Measurements from ENCODE around the gene CCDC187.

Gene CCDC187

DNA sequence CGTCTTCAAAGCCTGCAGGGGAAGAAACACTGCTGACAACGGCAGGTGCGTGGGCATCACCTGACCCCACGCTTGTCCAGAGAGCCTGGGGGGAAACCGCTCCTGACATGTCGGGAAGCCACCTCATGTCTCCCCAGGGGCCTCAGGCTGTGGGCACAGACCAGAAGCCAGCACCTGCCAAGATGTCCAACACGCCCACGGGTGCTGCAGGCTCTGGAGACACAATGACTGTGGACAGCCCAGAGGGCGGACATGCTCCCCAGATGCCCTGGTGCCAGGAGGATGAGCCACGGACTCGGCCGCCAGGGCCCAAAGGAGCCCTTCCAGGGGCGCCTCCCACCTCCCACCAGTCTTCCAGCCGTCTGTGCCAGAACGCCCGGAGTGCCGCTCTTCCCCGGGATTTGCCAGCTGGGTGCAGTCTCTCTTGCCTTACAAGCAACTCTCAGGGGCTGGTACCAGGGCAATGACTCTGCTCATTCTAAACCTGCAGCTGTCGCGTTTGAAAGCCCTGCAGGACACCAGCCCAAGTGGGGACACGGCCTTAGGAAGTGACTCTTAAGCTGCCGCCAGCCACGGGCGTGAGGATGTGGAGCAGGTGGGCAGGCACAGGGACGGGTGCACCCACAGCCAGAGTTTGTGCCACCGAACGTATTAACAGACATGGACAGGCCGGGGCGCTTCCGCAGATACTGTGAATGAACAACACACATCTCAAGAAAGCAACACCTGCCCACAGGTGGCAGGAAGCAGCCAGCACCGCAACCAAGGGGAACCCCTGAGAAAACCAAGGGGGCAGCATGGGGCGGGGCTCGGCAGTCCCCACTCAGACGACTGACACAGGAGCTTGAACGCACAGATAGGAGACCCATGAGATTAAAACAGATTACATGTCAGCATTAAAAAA, 92.2 kb downstream of the CCDC187 start:
- no peak for DNase-seq

GRCh38 chr9:136211006-136211405, 92.9 kb downstream of the CCDC187 start:
- DNase-seq = no peak

DNA sequence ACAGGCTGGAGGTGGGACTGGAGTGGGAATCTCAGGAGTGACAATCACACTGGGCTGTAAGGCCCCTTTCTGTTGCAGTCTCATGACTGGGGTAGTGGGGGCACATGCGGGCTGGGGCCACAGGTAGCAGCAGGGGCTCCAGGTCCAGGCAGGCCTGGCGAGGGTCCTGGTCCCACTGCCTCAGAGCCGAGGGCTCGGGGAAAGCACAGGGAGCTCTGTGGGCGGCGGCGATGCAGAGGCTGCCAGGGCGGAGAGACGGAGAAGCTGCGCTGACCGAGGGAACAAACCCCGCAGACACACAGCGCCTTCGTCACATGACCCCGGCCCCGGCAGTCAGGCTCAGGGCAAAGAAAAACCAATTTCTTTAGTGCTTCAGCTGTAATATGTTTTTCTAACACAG, 93.6 kb downstream of the CCDC187 start:
- DNase-seq = no peak

GRCh38 chr9:136209786-136210185, 94.1 kb downstream of the CCDC187 start:
- DNase-seq = no peak

DNA sequence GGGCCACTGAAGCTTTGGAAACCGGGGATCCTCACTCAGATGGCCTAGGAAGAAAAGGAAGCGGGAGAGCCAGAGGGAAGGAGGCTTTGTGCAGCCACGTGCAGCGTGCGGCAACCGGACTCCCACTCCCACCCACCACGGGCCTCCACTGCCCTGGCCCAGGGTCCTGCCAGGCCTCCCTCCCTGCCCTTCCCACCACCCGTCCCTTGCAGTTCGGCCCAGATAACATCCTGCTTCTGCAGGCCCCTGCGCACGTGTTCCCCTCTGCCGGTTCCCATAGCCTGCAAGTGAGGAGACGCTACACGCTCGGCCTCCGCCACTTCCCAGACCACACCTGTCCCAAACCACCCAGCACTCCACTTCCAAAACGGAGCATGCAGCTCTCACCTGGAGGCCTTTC, 94.7 kb downstream of the CCDC187 start:
- DNase-seq = no peak

GRCh38 chr9:136208675-136209074, 95.2 kb downstream of the CCDC187 start:
- no peak for DNase-seq

GRCh38 chr9:136207616-136208015, 96.3 kb downstream of the CCDC187 start:
- no peak for DNase-seq

GRCh38 chr9:136206602-136207275, 97.2 kb downstream of the CCDC187 start:
- DNase-seq = no peak

DNA sequence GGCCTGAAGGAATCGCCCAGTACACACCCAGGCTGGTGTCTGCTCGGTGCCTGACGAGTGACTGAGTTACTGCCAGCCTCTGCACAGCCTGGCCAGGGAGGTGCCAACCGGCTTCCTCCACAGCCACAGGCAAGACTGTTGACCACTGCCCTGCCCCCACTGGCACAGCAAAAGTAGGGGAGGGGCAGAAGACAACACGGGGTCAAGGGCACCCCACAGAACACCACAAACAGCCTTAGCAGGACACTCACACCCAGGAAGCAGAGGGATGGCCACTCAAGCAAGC, 98.2 kb downstream of the CCDC187 start:
- DNase-seq = no peak

DNA sequence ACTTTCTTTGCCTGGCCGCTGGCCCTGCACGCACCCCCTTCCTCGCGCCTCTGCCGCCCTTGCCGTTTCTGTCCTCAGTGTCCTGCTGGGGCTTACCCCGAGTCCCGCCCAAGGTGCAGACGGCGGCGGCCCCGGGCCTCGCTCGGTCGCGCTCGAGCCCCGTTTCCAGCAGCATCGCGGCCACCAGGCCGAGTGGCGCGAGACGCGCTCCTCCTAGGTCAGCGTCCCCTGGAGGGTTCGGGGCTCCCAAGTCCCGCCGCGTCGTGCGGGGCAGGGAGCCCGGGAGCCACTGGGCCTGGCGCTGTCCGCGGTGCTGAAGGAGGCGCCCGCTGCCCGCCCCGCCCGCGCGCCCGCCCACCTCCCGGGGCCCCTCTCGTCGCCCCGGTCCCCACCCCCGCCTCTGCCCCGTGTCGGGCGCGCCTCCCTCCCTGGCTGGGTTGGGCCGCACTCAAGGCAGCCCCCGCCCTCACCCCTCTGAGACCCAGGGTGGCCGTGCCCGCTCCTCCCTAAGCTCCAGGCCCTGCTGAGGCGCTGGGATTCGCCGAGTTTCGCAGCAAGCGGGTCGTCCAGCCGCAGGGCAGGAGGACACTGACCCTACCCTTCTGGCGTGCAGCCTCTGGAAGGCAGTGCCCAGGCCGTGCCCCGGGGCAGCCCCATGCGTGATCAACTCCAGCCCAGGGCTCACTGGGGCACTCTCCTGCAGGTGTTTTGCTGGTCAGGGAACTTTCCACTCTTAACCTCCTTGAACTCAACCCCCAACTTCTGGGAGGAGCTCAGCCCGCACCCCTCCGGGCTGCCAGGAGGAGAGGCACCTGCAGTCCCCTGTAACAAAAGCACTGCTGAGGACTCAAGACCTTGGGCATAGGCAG, 98.8 kb downstream of the CCDC187 start, which contains the start of gene LHX3:
Gene LHX3 (minus strand): TSS at position 291 of the 869 bp plus-strand sequence. CDS start 116 bp downstream, at position 175.
- DNase-seq = peak in 1 of 56 donors; percentile 29

DNA sequence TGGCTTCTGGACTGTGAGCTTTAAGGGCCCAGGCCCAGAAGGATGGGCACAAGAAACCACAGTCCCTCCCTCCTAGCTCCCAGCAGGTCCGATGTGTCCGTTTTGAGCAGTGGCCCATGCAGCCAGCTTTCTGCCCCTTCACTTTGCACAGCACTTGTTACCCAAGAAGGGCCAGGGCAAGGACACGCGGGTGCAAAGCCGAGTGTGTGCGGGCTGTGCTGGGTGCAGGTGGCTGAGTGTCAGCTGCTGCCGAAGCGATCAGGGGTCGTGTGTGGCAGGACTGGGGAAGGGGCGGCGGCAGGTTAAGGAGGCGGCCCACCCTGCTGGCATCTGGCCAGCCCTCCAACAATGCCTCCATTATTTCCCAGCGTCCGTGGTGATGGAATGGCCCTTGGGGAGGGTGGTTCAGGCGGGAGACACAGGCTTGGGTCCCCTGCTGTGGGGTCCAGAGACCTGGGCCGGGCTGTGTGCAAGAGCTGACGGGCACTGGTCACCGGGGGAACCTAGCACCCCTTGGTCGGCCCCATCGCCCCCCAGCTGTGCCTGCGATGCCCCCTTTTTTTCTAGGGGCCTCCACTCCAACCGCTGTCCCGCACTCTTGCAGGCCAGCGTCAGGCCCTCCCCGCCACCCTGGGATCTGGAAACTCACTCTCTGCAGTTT, 99.6 kb downstream of the CCDC187 start:
- DNase-seq = no peak

DNA sequence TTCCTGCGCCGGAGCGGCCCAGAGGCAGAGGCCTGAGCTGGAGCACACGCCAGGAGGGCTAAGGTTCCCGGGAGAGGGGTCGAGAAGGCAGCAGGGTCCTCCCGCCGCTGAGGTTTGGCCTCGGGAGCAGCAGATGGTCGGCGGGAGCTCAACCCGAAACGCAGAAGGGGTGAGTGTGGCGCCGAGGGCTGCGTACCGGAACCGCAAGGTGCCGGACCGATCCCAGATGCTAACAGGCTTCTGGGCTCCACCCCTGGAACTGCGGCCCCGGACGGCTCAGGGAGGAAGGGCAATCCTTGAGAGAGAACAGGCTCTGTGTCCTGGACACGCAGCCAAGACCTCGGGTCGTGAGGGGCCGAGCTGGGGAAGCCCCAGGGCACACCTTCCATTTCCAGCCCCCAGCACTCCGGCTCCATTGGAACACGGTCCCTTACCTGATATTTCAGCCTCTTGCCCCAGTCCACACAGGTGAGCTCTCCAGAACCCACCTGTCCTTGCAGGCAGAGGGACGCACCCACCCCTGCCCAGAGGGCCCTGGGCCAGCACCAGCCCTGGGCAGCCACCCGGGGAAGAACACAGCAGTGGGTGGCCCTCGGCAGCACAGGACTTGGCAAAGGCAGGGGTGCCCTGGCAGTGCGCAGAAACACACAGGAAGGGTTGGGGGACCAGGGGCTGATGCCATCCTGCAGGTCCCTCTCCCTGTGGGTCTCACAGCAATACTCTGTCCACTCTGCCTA, 100.3 kb downstream of the CCDC187 start:
- DNase-seq = no peak

GRCh38 chr9:136202454-136203407, 101.2 kb downstream of the CCDC187 start:
- no peak for DNase-seq

DNA sequence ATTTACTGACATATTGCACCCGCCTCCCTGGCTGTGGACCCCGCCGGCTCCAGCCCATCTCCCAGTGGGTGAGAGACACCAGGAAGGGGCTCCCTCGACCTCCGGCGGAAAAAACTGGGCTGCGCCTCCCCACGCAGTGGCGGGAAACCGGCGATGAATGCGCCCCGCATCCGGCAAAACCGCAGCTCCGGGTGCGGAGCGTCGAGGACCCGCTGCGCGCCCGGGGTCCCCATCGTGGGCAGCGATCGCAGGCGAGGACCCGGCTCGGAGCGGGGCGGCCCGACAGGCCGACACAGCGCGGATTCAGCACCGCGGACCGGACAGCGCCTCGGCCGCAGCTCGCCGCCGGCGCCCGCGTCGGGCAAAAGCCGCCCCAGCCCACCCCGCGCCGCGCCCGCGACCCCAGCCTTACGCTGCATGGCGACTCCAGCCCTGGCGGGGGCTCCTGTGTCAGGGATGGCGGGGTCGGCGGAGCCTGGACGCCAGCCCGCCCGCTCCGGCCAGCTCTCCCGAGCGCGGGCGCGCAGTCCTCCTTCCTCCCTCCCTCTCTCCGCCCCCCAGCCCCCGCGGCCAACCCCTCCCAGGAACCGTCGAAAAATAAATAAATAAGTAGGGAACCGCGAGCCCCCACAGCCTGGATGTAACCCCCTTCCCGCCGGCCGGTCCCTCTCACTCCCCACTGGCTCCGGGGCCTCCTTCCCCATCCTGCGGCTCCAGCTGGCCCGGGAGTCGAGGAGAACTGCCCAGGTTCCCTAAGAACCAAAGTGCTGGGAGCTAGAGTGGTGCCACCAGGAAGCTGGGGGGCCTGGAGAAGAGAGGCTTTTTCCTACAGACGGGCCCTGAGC, 102.1 kb downstream of the CCDC187 start:
- no peak for DNase-seq

DNA sequence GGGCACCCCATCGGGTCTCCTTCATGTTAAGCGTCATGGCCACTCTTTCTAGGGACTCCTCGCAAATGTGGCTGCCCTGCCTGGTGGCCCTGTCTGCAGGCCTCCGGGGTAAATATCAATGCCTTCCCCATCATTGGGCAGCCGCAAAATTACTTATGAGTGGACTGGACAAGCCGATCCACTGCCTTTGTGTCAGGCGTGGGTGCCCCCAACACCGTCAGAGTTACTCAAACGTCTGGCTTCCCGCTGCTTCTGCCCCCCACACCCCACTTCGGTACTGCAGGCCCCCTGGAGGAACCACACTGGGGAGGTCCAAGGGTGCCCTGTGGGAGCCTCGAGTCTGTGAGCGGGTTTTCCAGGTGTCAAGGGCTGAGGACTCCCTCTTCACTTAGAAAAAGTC, 102.7 kb downstream of the CCDC187 start:
- DNase-seq = no peak

GRCh38 chr9:136200424-136200823, 103.5 kb downstream of the CCDC187 start:
- DNase-seq = no peak

Data from nucleus accumbens (tissue), 56 donors.